ENCODE measurements around the gene DUSP9. TPM values are rescaled to one million over a fixed set of nuclear protein-coding genes. Genes with fewer than 3 reads are reported as not detected.
A peak's percentile ranks its signal among the peaks of the same experiment; 100 is the strongest.

The DUSP9 gene
- total RNA-seq, 2 donors from 2014 or later, result not detected

DNA sequence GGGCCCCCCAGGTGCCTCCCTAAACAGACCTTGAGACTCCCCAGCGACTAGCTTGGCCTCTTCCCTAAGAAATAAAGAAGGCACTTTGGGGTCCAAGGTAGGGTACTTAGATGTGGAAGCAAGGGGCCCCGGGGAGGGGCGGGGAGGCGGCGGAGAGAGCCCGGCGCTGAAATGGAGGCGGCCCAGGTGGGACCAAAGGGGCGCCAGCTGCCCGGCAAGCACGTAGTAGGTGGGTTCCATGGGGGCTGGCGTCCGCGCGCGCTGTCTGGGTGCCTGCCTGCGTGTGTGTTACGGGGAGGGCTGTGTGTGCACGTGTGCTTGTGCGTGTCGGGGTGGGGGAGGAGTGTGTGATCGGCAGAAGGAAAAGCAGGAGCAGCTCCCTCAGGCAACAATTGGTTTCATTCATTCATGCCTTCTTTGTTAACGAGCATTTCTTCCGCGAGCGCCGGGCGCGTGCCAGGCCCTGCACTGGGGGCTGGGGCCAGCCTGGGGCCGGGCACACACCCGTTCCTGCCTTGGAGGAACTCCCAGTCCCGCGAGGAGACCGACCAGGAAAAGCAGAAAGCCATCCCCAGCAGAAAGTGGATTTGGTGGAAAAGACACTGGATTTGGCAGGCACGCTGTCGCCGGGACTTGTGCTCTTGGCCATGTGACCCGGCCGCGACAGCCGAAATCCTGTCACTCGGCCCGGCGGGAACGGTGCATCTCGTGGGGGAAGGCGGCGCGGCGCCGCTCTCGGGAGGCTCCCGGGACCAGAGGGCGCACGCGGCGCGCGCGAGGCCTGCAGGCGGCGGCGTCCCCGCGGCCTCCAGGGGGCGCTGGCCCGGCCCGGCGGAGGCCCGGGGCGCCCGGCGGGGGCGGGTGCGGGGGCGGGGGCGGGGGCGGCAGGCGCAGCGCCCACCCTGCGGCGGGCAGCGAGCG lies 3.3 kb upstream of the DUSP9 start:
- DNase-seq, result no peak
- intact Hi-C loops (cut with DNase I, micrococcal nuclease), result no loop called here
- ATAC-seq, result peak; percentile 56

DNA sequence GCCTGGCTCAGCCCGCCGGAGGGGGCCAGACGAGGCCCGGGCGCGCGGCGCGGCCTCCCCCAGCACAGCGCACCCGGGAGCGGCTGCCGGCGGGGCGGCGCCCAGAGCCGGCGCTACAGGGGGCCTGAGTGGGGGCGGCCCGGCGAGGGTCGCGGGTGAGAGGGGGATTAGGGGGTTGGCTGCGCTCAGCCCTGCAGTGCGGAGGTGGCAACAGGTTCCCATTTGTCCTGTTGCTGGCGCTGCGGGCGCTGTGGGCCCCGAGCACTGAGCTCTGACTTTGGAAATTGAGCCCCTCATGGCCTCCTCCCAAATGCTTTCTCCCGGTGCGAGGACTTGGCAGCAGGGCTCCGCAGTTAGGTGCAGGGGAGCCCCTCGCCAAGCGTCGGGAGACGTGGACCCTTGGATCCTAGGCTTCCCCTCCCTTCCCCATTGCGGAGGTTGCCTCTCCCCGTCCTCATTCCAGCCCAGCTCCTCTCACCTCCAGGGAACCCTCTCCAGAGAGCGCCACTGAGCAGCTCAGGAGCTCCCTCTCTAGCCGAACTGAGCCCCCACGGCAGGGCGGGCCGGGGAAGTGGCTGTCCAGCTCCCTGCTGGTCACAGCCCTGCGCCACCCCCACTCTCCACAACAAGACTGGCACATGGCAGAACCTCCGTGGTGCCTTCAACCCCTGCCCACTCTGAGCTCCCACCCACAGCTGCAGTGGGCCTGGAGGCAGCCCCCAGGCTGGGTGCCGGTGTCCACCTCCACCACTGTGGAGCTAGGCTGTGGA lies 2.5 kb upstream of the DUSP9 start:
- ATAC-seq (no peak), DNase-seq (no peak)
- intact Hi-C loops (cut with DNase I, micrococcal nuclease), result no loop called here

DNA sequence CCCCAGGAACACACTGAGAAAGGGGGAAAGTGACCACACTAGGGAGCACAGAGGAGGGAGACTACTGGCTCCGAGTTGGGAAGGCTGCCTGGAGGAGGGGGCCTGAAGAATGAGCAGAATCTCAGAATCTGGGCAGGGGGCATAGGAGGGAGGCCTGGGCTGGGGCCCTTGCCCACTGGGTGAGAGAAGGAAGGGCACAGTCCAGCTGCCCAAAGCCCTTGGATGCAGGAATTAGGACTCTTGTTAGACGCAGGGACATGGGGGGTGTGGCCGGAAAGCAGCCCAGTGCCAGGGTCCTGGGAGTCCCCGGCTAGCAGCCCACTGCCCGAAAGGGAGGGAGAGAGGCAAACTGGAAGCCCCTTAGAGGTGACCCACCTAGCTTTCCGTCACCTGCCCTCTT lies 1.9 kb upstream of the DUSP9 start:
- intact Hi-C loops (cut with DNase I, micrococcal nuclease), result no loop called here
- no peak for ATAC-seq
- DNase-seq, result no peak

DNA sequence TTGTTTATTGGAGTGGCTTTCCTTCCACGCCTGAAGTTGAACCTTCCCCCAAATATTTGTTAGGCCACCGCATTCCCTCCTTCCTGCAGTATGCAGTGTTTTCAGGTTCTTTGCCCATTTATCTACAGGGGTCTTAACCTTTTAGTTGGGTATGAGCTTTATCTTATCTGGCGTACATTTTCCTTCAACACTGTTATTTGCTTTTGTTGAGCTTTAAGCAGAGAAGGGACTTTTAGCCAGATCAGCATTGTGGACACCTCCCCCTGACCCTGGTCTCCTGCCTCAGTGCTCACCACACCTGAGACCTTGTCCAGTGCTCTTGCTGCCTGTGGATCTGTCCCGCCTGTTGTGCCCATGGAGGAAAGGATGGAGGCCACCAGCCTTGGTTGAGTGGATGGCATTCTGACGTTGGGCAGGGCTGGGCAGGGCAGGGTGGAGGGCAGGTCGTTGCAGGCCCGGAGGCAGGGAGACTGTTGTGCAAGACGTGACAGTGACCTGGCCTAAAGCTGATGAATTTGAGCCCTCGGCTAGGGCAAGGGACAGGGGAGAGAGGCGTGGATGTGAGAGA lies 998 bp upstream of the DUSP9 start:
- ATAC-seq, result no peak
- intact Hi-C loops (cut with DNase I, micrococcal nuclease), result no loop called here
- no peak for DNase-seq

GRCh38 chrX:153647461-153648357 lies 706 bp downstream of the DUSP9 start:
- intact Hi-C loops (cut with DNase I, micrococcal nuclease), result no loop called here
- DNase-seq, result no peak
- no peak for ATAC-seq

DNA sequence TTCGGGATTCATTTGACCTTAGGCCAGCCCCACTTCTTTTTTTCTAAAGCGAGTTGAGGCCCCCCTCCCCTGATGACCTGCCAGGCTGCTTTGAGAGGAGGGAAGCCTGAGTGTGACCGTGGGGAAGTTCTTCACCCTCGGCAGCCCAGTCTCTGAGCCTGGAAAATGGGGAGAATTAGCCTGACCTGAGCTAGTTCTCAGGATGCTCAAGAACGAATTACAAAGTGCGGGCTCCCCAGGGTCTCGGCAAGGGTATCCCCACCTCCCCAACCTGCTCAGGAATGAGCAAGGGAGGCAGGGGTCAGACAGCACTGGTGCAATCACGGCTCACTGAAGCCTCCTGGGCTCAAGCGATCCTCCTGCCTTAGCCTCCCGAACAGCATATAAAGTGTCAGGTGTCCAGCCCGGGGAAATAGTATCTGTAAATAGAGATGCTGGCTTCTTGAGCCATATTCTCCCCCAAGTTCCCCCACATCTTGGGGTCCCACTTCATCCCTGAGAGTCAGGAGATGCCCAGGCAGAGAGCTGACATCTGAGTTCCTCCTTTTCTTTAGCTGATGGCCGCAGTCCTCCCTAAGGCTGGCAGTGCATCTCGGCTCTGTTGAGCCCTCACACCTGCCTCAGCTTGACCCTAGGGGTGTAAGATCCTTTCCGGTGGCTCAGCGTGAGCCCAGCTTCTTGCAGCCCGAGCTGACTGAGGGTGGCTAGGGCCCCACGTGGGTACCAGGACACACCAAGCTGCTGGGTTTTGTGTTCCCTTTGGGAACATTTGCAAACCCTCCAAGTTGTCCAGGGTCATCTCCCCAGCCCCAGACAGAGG lies 1.6 kb downstream of the DUSP9 start:
- DNase-seq (no peak), ATAC-seq (no peak)
- intact Hi-C loops (cut with DNase I, micrococcal nuclease), result no loop called here

DNA sequence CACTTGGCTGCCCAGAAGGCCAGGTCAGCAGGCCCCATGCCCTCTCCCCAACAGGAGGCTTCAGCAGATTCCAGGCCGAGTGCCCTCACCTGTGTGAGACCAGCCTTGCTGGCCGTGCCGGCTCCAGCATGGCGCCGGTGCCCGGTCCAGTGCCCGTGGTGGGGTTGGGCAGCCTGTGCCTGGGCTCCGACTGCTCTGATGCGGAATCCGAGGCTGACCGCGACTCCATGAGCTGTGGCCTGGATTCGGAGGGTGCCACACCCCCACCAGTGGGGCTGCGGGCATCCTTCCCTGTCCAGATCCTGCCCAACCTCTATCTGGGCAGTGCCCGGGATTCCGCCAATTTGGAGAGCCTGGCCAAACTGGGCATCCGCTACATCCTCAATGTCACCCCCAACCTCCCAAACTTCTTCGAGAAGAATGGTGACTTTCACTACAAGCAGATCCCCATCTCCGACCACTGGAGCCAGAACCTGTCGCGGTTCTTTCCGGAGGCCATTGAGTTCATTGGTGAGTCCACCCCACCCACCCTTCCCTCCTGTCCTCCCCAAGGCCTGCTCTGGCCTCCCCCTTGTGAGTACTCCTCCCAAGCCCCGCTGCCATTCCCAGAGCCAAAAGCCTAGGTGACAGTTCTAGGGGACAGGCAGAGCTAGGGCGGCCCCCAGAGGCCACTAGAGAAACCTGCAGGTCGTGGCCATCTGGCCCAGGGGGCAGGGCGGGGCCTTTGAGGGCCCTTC lies 2.3 kb downstream of the DUSP9 start:
- intact Hi-C loops (cut with DNase I, micrococcal nuclease), result no loop called here
- DNase-seq (peak in 1 of 2 donors; percentile 41), ATAC-seq (peak; percentile 65)

- DNase-seq (no peak), ATAC-seq (no peak)
- intact Hi-C loops (cut with DNase I, micrococcal nuclease), result no loop called here
Observed at GRCh38 chrX:153649915-153650782, 3.1 kb downstream of the DUSP9 start.

GRCh38 chrX:153650959-153651358 lies 4.0 kb downstream of the DUSP9 start:
- no peak for ATAC-seq
- no peak for DNase-seq
- intact Hi-C loops (cut with DNase I, micrococcal nuclease), result no loop called here

DNA sequence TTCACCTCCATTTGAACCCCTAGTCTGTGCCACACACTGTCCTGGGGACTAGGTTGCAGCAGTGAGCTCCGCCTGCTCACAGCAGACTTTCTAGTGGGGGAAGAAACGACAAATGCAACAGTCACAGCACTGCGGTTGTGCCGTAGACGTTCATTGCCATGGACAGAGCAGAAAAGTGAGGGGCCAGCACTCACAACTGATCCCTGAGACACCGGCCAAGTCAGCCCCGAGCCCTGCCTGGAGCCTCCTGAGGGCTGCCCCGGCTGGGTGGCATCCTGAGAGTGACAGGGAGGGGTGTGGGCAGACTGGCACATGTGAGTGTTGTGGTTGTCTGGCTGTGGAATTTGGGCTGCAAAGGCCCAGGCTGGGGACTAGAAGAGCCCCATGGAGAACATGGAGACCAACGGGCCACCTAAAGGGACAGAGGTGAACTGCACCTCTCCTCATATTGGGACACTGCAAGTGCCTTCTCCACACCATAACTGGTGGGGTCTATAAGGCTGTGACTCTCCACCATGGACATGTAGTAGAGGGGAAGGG lies 4.6 kb downstream of the DUSP9 start:
- ATAC-seq (no peak), DNase-seq (no peak)
- intact Hi-C loops (cut with DNase I, micrococcal nuclease), result no loop called here

GRCh38 chrX:153653556-153653955 lies 6.6 kb downstream of the DUSP9 start:
- intact Hi-C loops (cut with DNase I, micrococcal nuclease), result no loop called here
- no peak for DNase-seq
- ATAC-seq, result no peak

DNA sequence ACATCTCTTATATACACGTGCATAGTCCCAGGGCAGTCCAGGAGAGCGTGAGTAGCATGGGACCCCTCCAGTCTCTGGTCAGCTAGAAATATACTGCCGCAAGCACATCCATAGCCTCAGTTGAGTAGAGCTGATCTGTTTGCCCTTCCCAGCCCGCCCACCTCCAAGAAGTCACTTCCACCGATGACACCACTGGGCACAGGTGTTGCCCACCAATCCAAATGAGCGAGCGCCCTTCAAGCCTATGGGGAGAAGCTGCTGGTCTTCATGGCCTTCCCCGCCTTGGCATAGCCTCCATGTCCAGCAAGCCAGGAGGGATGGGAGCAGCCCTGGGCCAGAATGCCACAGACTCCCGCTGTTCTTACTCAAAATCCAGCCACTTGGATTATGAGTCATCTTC lies 10.2 kb downstream of the DUSP9 start:
- ATAC-seq (no peak), DNase-seq (no peak)
- intact Hi-C loops (cut with DNase I, micrococcal nuclease), result no loop called here

DNA sequence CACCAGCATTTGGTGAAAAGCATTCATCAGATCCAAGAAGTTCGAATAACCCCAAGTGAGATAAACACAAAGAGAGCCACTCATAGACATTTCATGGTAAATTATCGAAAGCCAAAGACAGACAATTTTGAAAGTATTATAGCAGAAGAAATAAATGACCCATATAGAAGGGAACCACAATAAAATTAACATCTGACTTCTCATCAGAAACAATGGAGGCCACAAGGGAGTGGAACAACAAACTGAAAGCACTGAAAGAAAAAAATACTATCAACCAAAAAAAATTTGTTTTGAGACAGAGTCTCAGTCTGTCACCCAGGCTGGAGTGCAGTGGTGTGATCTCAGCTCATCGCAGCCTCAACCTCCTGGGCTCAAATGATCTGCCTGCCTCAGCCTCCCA lies 12.3 kb downstream of the DUSP9 start:
- ATAC-seq (no peak), DNase-seq (no peak)
- intact Hi-C loops (cut with DNase I, micrococcal nuclease), result no loop called here

- intact Hi-C loops (cut with DNase I, micrococcal nuclease), result loop anchor here in 1 of 2 donors (10.0 kb wide), 1 partner anchor 107 kb away; no protein-coding TSS in a partner anchor
- ATAC-seq, result peak; percentile 70
- peak in 1 of 2 donors; percentile 81 for DNase-seq
Observed at GRCh38 chrX:153662266-153662665, 15.3 kb downstream of the DUSP9 start.

GRCh38 chrX:153665726-153666306 lies 18.8 kb downstream of the DUSP9 start:
- intact Hi-C loops (cut with DNase I, micrococcal nuclease), result loop anchor here in 1 of 2 donors (10.0 kb wide), 1 partner anchor 111 kb away; no protein-coding TSS in a partner anchor
- ATAC-seq (no peak), DNase-seq (no peak)

All from left colon (tissue), 2 donors.